ENCODE measurements around the gene PIP4K2C. TPM values are rescaled to one million over a fixed set of nuclear protein-coding genes. Genes with fewer than 3 reads are reported as not detected.

The PIP4K2C gene
- total RNA-seq, 4 donors from 2014 or later: 38.4 to 308 (median 45.8) TPM

DNA sequence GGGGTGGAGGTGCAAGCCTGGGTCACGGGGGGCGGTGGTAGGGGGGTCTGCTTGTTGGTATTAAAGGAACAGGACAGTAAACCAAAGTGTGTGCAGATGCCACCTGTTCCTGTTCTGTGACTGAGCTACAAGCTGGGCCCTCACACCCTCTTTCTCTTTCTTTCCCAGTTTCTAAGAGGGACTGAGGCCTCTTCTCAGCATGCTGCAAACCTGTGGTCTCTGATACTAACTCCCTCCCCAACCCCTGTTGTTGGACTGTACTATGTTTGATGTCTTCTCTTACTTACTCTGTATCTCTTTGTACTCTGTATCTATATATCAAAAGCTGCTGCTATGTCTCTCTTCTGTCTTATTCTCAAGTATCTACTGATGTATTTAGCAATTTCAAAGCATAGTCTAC, 6.9 kb upstream of the PIP4K2C start:
- 100% methylated on average over 2 of the region's 2 CpGs for WGBS, 2 donors (ENCODE audit: low coverage in 1 of 2)

DNA sequence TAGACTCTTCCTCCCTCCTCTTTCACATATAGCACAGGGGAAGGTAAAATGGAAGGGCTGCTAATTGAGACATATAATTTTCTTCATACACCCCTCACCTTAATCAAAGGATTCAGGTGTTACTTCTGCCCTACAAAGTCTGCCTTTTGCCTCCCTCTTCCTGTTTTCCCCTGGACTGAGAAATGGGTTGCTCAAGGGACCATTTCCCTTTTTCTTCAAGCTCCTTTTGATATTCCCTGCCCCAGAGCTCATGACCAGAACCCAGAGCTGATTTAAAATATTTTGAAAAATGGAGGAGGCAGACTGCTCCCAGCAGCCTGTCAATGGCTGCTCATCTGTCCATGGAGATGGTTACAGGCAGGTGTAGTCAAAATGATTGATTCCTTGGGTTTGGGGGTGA, 6.3 kb upstream of the PIP4K2C start:
- Histone ChIP-seq H3K9me3 (no peaks in the 10 kb centered on the region), H3K27me3 (peaks cover 29% of the 10 kb centered on the region), H3K4me3 (no peak overlapping the region), H3K36me3 (no peaks in the 10 kb centered on the region), H3K4me1 (no peaks in the 10 kb centered on the region), H3K27ac (no peak overlapping the region)
- DNase-seq: no peak
- intact Hi-C loops (cut with DNase I; ENCODE audit: low total_unique reads) (no loop called here), in situ Hi-C loops (cut with MboI; ENCODE audit: low pct_ligation_motif_present in 1 of 4, low pct_unique_long_range_greater_than_20kb in 1 of 4, low sequenced_read_pairs in 3 of 4) (loop anchor here in 2 of 4 donors (5.0 kb wide), 2 partner anchors 38 to 43 kb away; no protein-coding TSS in a partner anchor)
- TF ChIP-seq POLR2AphosphoS5 (IDR thresholded peaks at IDR 0.05) (no peak), POLR2A (IDR thresholded peaks at IDR 0.05) (no peak)
- TF ChIP-seq, protein P1, sequence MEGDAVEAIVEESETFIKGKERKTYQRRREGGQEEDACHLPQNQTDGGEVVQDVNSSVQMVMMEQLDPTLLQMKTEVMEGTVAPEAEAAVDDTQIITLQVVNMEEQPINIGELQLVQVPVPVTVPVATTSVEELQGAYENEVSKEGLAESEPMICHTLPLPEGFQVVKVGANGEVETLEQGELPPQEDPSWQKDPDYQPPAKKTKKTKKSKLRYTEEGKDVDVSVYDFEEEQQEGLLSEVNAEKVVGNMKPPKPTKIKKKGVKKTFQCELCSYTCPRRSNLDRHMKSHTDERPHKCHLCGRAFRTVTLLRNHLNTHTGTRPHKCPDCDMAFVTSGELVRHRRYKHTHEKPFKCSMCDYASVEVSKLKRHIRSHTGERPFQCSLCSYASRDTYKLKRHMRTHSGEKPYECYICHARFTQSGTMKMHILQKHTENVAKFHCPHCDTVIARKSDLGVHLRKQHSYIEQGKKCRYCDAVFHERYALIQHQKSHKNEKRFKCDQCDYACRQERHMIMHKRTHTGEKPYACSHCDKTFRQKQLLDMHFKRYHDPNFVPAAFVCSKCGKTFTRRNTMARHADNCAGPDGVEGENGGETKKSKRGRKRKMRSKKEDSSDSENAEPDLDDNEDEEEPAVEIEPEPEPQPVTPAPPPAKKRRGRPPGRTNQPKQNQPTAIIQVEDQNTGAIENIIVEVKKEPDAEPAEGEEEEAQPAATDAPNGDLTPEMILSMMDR (IDR thresholded peaks at IDR 0.05): no peak

More for the DNA sequence above, 6.9 kb upstream of the PIP4K2C start:
- no peak overlapping the region for H3K4me3 ChIP-seq
- H3K27ac ChIP-seq: no peak overlapping the region
- intact Hi-C loops (cut with DNase I; ENCODE audit: low total_unique reads) (no loop called here), in situ Hi-C loops (cut with MboI; ENCODE audit: low pct_ligation_motif_present in 1 of 4, low pct_unique_long_range_greater_than_20kb in 1 of 4, low sequenced_read_pairs in 3 of 4) (loop anchor here in 2 of 4 donors (5.0 kb wide), 2 partner anchors 38 to 43 kb away; no protein-coding TSS in a partner anchor)
- peaks cover 29% of the 10 kb centered on the region for H3K27me3 ChIP-seq
- H3K4me1 ChIP-seq: no peaks in the 10 kb centered on the region
- no peak for DNase-seq
- H3K36me3 ChIP-seq: no peaks in the 10 kb centered on the region
- H3K9me3 ChIP-seq: no peaks in the 10 kb centered on the region
- TF ChIP-seq, protein P1 (IDR thresholded peaks at IDR 0.05): no peak
- TF ChIP-seq EP300 (IDR thresholded peaks at IDR 0.05; ENCODE audit: low read depth) (no peak), POLR2AphosphoS5 (IDR thresholded peaks at IDR 0.05) (no peak), POLR2A (IDR thresholded peaks at IDR 0.05) (no peak)

DNA sequence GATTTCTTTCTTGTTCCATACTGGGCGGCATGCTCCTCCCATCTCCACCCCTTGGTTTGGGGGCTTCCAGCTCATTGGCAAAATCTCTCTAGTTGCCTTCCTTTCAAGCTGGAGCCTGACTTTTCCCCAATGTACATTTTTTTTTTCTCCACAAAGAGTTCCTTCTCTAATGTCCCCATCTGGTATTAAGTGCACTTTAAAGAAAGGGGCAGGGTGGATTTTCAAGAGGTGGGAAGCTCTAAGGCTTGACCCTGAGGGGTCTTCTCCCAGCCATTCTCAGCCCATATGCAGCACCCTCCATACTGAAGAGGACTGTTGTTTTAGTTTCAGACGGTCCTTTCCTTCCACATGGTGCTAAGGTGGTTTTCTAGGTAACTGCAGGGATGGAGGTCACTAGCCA, 5.8 kb upstream of the PIP4K2C start:
- Histone ChIP-seq H3K27ac (no peak overlapping the region), H3K9me3 (no peaks in the 10 kb centered on the region), H3K4me1 (peaks cover 0 to 1% (median under 1%) of the 10 kb centered on the region in 4 donors), H3K27me3 (peaks cover 29% of the 10 kb centered on the region), H3K4me3 (no peak overlapping the region), H3K36me3 (no peaks in the 10 kb centered on the region)
- TF ChIP-seq POLR2AphosphoS5 (IDR thresholded peaks at IDR 0.05) (no peak), EP300 (IDR thresholded peaks at IDR 0.05; ENCODE audit: low read depth) (no peak), POLR2A (IDR thresholded peaks at IDR 0.05) (no peak)
- TF ChIP-seq, protein P1 (IDR thresholded peaks at IDR 0.05): no peak
- in situ Hi-C loops (cut with MboI; ENCODE audit: low pct_ligation_motif_present in 1 of 4, low pct_unique_long_range_greater_than_20kb in 1 of 4, low sequenced_read_pairs in 3 of 4) (no loop called here), intact Hi-C loops (cut with DNase I; ENCODE audit: low total_unique reads) (no loop called here)
- 67 to 89% methylated on average over 2 of the region's 2 CpGs for WGBS, 2 donors (ENCODE audit: low coverage in 1 of 2)
- DNase-seq: no peak

DNA sequence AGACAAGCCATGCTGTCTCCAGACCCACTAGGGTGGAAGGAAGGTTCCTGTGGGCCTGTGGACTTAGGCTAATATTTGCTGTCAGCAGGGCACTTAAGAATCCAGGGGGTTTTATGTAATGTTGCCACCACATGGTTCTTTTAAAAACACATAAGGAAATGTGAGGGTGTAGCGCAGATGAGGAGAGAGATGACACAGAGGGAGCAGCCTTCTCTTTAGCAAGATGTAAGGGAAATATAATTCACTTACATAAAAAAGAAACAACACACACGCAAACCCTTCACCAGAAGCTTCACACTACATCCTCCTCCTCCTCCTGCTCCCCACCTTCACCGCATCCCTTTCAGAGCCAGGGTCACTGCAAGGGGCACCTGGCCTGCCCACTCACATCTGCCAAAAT, 4.9 kb upstream of the PIP4K2C start:
- in situ Hi-C loops (cut with MboI; ENCODE audit: low pct_ligation_motif_present in 1 of 4, low pct_unique_long_range_greater_than_20kb in 1 of 4, low sequenced_read_pairs in 3 of 4): no loop called here
- 81 to 87% methylated on average over 3 of the region's 3 CpGs for WGBS, 2 donors (ENCODE audit: low coverage in 1 of 2)
- Histone ChIP-seq H3K27me3 (peaks cover 29% of the 10 kb centered on the region), H3K27ac (no peak overlapping the region), H3K9me3 (no peaks in the 10 kb centered on the region), H3K36me3 (no peaks in the 10 kb centered on the region), H3K4me1 (peaks cover 0 to 7% (median 6%) of the 10 kb centered on the region in 4 donors), H3K4me3 (no peak overlapping the region)
- intact Hi-C loops (cut with DNase I; ENCODE audit: low total_unique reads): no loop called here
- TF ChIP-seq, protein P1 (IDR thresholded peaks at IDR 0.05): no peak
- no peak for TF ChIP-seq EP300 (IDR thresholded peaks at IDR 0.05; ENCODE audit: low read depth)
- no peak for TF ChIP-seq POLR2AphosphoS5 (IDR thresholded peaks at IDR 0.05)
- TF ChIP-seq POLR2A (IDR thresholded peaks at IDR 0.05): no peak
- DNase-seq: no peak
